Measurements from ENCODE around the gene IGF1.

IGF1 gene

GRCh38 chr12:102435827-102436436 lies 44.4 kb downstream of the IGF1 start:
- TF ChIP-seq CTCF (IDR thresholded peaks at IDR 0.05) = no peak
- Histone ChIP-seq H3K27ac (no peak overlapping the region), H3K4me3 (ENCODE audit: low read depth in 1 of 2, low read length in 1 of 2) (no peak overlapping the region), H3K9me3 (no peaks in the 10 kb centered on the region), H3K4me1 (ENCODE audit: control insufficient read depth in 1 of 2, insufficient read depth in 1 of 2, low read depth in 1 of 2, low read length in 1 of 2) (no peaks in the 10 kb centered on the region), H3K36me3 (no peaks in the 10 kb centered on the region), H3K27me3 (no peaks in the 10 kb centered on the region)

GRCh38 chr12:102433304-102433703 lies 47.1 kb downstream of the IGF1 start:
- Histone ChIP-seq H3K36me3 (no peaks in the 10 kb centered on the region), H3K9me3 (no peaks in the 10 kb centered on the region), H3K27me3 (no peaks in the 10 kb centered on the region), H3K27ac (no peak overlapping the region), H3K4me1 (ENCODE audit: control insufficient read depth in 1 of 2, insufficient read depth in 1 of 2, low read depth in 1 of 2, low read length in 1 of 2) (no peaks in the 10 kb centered on the region), H3K4me3 (ENCODE audit: low read depth in 1 of 2, low read length in 1 of 2) (no peak overlapping the region)
- no peak for TF ChIP-seq CTCF (IDR thresholded peaks at IDR 0.05)

GRCh38 chr12:102430661-102431060 lies 49.7 kb downstream of the IGF1 start:
- no peak overlapping the region for H3K4me3 ChIP-seq (ENCODE audit: low read depth in 1 of 2, low read length in 1 of 2)
- no peaks in the 10 kb centered on the region for H3K27me3 ChIP-seq
- no peaks in the 10 kb centered on the region for H3K36me3 ChIP-seq
- H3K27ac ChIP-seq = no peak overlapping the region
- no peaks in the 10 kb centered on the region for H3K9me3 ChIP-seq
- no peaks in the 10 kb centered on the region for H3K4me1 ChIP-seq (ENCODE audit: control insufficient read depth in 1 of 2, insufficient read depth in 1 of 2, low read depth in 1 of 2, low read length in 1 of 2)
- TF ChIP-seq CTCF (IDR thresholded peaks at IDR 0.05) = no peak

GRCh38 chr12:102429211-102430154 lies 50.9 kb downstream of the IGF1 start:
- Histone ChIP-seq H3K27me3 (no peaks in the 10 kb centered on the region), H3K36me3 (no peaks in the 10 kb centered on the region), H3K4me3 (ENCODE audit: low read depth in 1 of 2, low read length in 1 of 2) (no peak overlapping the region), H3K9me3 (no peaks in the 10 kb centered on the region), H3K27ac (no peak overlapping the region), H3K4me1 (ENCODE audit: control insufficient read depth in 1 of 2, insufficient read depth in 1 of 2, low read depth in 1 of 2, low read length in 1 of 2) (no peaks in the 10 kb centered on the region)
- no peak for TF ChIP-seq CTCF (IDR thresholded peaks at IDR 0.05)

- H3K4me3 ChIP-seq (ENCODE audit: low read depth in 1 of 2, low read length in 1 of 2) = no peak overlapping the region
- H3K4me1 ChIP-seq (ENCODE audit: control insufficient read depth in 1 of 2, insufficient read depth in 1 of 2, low read depth in 1 of 2, low read length in 1 of 2) = no peaks in the 10 kb centered on the region
- H3K9me3 ChIP-seq = no peaks in the 10 kb centered on the region
- no peaks in the 10 kb centered on the region for H3K36me3 ChIP-seq
- no peaks in the 10 kb centered on the region for H3K27me3 ChIP-seq
- no peak for TF ChIP-seq CTCF (IDR thresholded peaks at IDR 0.05)
- H3K27ac ChIP-seq = no peak overlapping the region
These were observed 52.8 kb downstream of the IGF1 start for GRCh38 chr12:102427543-102427941.
